ENCODE measurements around the gene KRT2. TPM values are rescaled to one million over a fixed set of nuclear protein-coding genes. Genes with fewer than 3 reads are reported as not detected.

The KRT2 gene
- total RNA-seq, 6 experiments from 2014 or later, result not detected

DNA sequence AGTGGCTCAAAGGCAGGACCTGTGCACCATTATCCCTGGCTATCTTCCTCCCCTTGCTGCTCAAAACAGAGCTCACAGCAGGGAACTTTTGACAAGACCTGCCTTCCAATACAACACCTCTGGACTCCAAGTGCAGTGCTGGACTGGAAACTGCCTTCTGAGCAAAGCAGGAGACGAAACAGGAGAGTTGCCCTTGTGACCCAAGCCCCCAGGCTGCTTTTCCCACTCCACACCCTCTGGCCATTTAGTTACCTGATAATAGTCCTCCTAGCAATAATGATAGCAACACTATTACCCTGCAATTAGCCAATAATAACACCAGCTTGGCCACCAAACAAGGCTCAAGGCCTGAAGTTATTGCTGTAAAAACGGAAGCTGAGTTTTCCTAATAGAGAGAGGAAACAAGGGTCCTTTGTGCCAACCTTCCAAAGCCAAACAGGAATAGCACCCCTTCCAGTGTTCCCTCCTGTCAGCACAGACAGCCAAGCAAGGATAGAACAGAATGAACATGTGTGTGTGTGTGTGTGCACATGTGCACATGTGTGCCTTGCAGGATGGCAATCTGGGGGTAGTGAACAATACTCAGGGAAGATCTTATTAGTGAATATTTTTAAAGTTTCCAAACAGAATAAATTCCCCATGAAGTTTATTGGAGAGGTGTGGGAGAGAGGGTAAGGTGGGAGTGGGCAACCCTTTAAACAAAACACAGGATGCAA, 24.5 kb downstream of the KRT2 start:
- no peak for DNase-seq
- Mint-ChIP-seq H3K4me1 (ENCODE audit: low read depth) (no peaks in the 10 kb centered on the region), H3K27me3 (ENCODE audit: insufficient read depth) (peaks cover 51% of the 10 kb centered on the region), H3K36me3 (ENCODE audit: low read depth) (no peaks in the 10 kb centered on the region), H3K27ac (no peak overlapping the region), H3K4me3 (no peak overlapping the region), H3K9me3 (no peaks in the 10 kb centered on the region)
- TF ChIP-seq, protein P1, sequence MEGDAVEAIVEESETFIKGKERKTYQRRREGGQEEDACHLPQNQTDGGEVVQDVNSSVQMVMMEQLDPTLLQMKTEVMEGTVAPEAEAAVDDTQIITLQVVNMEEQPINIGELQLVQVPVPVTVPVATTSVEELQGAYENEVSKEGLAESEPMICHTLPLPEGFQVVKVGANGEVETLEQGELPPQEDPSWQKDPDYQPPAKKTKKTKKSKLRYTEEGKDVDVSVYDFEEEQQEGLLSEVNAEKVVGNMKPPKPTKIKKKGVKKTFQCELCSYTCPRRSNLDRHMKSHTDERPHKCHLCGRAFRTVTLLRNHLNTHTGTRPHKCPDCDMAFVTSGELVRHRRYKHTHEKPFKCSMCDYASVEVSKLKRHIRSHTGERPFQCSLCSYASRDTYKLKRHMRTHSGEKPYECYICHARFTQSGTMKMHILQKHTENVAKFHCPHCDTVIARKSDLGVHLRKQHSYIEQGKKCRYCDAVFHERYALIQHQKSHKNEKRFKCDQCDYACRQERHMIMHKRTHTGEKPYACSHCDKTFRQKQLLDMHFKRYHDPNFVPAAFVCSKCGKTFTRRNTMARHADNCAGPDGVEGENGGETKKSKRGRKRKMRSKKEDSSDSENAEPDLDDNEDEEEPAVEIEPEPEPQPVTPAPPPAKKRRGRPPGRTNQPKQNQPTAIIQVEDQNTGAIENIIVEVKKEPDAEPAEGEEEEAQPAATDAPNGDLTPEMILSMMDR (IDR thresholded peaks at IDR 0.05), result no peak

DNA sequence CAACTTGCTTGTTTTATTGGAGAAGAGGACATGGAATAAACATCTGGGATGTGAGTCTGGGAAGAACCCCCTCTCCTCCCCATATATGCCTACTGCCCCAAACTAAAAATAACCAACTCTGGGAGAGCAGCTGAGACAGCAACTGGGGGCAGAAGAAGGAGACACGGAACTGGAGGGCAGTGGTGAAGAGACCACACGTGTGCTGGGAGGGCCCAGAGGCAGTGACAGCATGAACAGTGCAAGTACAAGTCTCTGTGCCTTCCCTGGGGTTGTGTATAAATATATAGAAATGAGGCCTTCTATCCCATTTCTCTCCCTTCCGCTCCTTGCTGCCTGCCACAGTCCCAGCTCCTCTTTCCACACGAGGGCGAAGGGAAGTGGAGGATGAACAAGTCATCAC, 29.7 kb downstream of the KRT2 start:
- DNase-seq, result no peak
- Mint-ChIP-seq H3K36me3 (ENCODE audit: low read depth) (no peaks in the 10 kb centered on the region), H3K4me1 (ENCODE audit: low read depth) (no peaks in the 10 kb centered on the region), H3K9me3 (no peaks in the 10 kb centered on the region), H3K27ac (no peak overlapping the region), H3K4me3 (no peak overlapping the region), H3K27me3 (ENCODE audit: insufficient read depth) (peaks cover 27% of the 10 kb centered on the region)
- TF ChIP-seq, protein P1 (IDR thresholded peaks at IDR 0.05), result no peak

DNA sequence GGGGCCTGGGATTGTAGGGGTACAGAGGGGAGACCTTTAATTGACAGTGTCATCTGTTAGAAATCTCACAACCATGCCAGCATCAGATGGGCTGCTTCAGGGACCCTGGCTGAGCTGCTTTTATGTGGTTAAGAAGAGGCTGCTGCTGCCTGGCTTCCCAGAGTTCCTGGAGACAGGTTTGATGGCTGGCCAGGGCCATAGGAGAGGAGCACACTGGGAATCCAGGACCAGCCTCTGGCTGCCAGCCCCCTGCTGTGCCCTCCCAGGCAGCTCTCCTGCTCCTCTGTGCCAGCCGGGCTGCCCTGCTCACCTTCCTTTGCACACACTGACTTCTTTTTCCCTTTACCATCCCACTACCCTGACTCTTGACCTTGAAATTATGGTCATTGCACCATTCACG, 33.1 kb downstream of the KRT2 start:
- DNase-seq, result no peak
- H3K36me3 Mint-ChIP-seq (ENCODE audit: low read depth), result no peaks in the 10 kb centered on the region
- H3K27me3 Mint-ChIP-seq (ENCODE audit: insufficient read depth), result peaks cover 35% of the 10 kb centered on the region
- no peaks in the 10 kb centered on the region for H3K9me3 Mint-ChIP-seq
- TF ChIP-seq, protein P1 (IDR thresholded peaks at IDR 0.05), result no peak
- no peaks in the 10 kb centered on the region for H3K4me1 Mint-ChIP-seq (ENCODE audit: low read depth)
- H3K27ac Mint-ChIP-seq, result no peak overlapping the region
- no peak overlapping the region for H3K4me3 Mint-ChIP-seq

DNA sequence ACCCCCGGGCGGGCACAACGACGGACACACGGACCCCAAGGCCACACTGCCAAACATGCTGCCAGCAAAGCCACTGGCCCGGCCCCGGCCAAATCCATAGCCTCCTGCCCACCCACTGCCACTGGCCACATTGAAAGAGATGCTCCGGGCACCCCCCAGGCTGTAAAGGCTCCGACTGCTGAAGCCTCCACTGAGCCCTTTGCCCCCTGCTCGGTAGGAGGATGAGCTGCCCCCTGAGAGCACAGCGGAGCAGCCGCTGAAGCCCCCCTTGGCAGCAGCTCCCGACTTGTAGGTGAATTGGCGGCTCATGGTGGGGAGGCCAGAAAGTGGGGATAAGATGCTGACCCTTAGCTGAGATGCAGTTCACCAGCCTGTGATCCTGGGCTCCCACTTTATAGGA, 33.8 kb downstream of the KRT2 start, which contains the start of gene KRT73:
TSS of gene KRT73 (minus strand) at position 344 of the 400 bp plus-strand sequence. CDS start at position 309, 35 bp downstream.
- Mint-ChIP-seq H3K36me3 (ENCODE audit: low read depth) (no peaks in the 10 kb centered on the region), H3K4me1 (ENCODE audit: low read depth) (no peaks in the 10 kb centered on the region), H3K4me3 (no peak within 1 kb of the TSS), H3K9me3 (no peaks in the 10 kb centered on the region), H3K27ac (no peak within 1 kb of the TSS), H3K27me3 (ENCODE audit: insufficient read depth) (peaks cover 36% of the 10 kb centered on the region)
- DNase-seq, result no peak
- TF ChIP-seq, protein P1 (IDR thresholded peaks at IDR 0.05), result no peak

DNA sequence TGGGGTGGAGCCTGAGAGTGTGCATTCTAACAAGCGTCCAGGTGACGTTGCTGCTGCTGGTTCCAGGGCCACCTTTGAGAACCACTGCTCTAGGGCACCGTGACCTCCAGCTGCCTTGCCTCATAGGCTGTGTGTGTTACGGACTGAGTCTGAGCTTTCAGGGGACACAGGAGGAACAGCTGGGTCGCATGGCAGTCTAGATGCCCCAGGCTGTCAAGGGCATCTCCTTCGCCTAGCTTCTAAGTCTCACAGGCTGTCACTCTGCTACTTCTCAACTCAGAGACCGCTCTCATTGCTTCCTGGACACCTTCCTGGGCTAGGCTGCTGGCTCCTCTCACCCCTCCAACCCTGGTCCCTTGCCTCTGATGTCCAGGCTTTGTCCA, 34.6 kb downstream of the KRT2 start:
- Mint-ChIP-seq H3K36me3 (ENCODE audit: low read depth) (no peaks in the 10 kb centered on the region), H3K4me3 (no peak overlapping the region), H3K4me1 (ENCODE audit: low read depth) (no peaks in the 10 kb centered on the region), H3K9me3 (no peaks in the 10 kb centered on the region), H3K27ac (no peak overlapping the region), H3K27me3 (ENCODE audit: insufficient read depth) (peaks cover 38% of the 10 kb centered on the region)
- DNase-seq, result no peak
- TF ChIP-seq, protein P1 (IDR thresholded peaks at IDR 0.05), result no peak
